Keratinocyte (primary cell): ENCODE results near the gene CORO7.

ENCODE experiments used
- EZH2 ChIP-seq: IDR thresholded peaks from one replicate; pipeline ENCODE4 v1.6.1; 2012; ENCODE audit warnings: inconsistent platforms, mild to moderate bottlenecking, low read length, moderate library complexity
- TF ChIP-seq, protein P1 (sequence below), 3 experiments: IDR thresholded peaks in 1 of 3; conservative IDR thresholded peaks in 1 of 3; optimal IDR thresholded peaks in 1 of 3; 2 replicates in 2 of 3; 3 replicates in 1 of 3; pipeline versions ENCODE3 to v1.5.1; 2011; ENCODE audit warnings: low read length in 3 of 3, mild to moderate bottlenecking in 3 of 3, moderate library complexity in 2 of 3, control low read depth in 1 of 3, inconsistent platforms in 1 of 3; ENCODE audit not compliant: insufficient read depth in 2 of 3; ENCODE audit errors: extremely low read depth in 1 of 3

DNA sequence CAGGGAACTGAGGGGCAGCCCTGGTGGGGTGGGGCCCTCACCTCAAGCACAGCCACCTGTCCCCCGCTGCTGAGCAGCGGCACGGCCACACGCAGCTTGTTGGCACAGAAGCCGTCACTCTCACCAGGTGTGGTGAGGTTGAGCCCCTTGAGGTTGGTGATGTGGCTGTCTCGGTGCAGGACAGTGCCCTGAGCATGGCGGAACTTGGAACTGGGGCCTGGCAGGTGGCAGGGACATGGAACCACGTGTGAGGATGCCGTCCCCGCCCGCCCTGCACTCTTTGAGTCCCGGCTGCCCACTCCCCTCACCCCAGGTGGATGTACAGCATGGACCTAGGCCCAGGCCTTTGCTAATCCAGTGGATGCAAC lies 54.5 kb downstream of the CORO7 start:
- TF ChIP-seq, protein P1, sequence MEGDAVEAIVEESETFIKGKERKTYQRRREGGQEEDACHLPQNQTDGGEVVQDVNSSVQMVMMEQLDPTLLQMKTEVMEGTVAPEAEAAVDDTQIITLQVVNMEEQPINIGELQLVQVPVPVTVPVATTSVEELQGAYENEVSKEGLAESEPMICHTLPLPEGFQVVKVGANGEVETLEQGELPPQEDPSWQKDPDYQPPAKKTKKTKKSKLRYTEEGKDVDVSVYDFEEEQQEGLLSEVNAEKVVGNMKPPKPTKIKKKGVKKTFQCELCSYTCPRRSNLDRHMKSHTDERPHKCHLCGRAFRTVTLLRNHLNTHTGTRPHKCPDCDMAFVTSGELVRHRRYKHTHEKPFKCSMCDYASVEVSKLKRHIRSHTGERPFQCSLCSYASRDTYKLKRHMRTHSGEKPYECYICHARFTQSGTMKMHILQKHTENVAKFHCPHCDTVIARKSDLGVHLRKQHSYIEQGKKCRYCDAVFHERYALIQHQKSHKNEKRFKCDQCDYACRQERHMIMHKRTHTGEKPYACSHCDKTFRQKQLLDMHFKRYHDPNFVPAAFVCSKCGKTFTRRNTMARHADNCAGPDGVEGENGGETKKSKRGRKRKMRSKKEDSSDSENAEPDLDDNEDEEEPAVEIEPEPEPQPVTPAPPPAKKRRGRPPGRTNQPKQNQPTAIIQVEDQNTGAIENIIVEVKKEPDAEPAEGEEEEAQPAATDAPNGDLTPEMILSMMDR (optimal IDR thresholded peaks at IDR 0.05 in 1 of 3, IDR thresholded peaks at IDR 0.05 in 1 of 3, conservative IDR thresholded peaks at IDR 0.05 in 1 of 3; ENCODE audit: extremely low read depth in 1 of 3, insufficient read depth in 2 of 3, low read length in 3 of 3): no peak
- no peak for TF ChIP-seq EZH2
